Measurements from ENCODE around the gene GNA15. TPM values are rescaled to one million over a fixed set of nuclear protein-coding genes. Genes with fewer than 3 reads are reported as not detected.

The GNA15 gene
- total RNA-seq, 1 donor from 2014 or later = 85.0 TPM

DNA sequence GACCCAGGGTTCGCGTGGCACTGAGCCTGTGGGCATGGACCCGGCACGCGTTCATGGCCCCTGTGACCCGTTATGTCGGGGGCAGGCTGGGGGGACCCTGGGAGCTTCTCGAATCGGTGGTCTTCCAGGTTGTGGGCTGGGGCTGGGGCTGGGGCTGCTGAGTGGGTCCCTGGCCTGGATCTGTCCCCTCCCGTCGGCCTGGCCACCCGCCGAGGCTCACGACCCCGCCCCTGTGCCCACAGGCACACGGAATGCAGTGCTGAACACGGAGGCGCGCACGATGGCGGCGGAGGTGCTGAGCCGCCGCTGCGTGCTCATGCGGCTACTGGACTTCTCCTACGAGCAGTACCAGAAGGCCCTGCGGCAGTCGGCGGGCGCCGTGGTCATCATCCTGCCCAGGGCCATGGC is 56.4 kb downstream of the GNA15 start:
- Histone ChIP-seq H3K4me3 (ENCODE audit: low read depth, low read length) (no peak overlapping the region), H3K27me3 (ENCODE audit: control insufficient read depth, insufficient read depth, low read length) (no peaks in the 10 kb centered on the region), H3K36me3 (ENCODE audit: control insufficient read depth, insufficient read depth, low read length) (peaks cover 18% of the 10 kb centered on the region)
- no peak for DNase-seq (ENCODE audit: low read depth)
- no peak for FAIRE-seq
- no peak for TF ChIP-seq CTCF (IDR thresholded peaks at IDR 0.05; ENCODE audit: insufficient read depth, low read length, severe bottlenecking)

- peaks cover 18% of the 10 kb centered on the region for H3K36me3 ChIP-seq (ENCODE audit: control insufficient read depth, insufficient read depth, low read length)
- H3K4me3 ChIP-seq (ENCODE audit: low read depth, low read length) = no peak overlapping the region
- no peak for TF ChIP-seq CTCF (IDR thresholded peaks at IDR 0.05; ENCODE audit: insufficient read depth, low read length, severe bottlenecking)
- no peak for FAIRE-seq
- H3K27me3 ChIP-seq (ENCODE audit: control insufficient read depth, insufficient read depth, low read length) = no peaks in the 10 kb centered on the region
- no peak for DNase-seq (ENCODE audit: low read depth)
Measured at GRCh38 chr19:3192684-3193083, 56.9 kb downstream of the GNA15 start.

DNA sequence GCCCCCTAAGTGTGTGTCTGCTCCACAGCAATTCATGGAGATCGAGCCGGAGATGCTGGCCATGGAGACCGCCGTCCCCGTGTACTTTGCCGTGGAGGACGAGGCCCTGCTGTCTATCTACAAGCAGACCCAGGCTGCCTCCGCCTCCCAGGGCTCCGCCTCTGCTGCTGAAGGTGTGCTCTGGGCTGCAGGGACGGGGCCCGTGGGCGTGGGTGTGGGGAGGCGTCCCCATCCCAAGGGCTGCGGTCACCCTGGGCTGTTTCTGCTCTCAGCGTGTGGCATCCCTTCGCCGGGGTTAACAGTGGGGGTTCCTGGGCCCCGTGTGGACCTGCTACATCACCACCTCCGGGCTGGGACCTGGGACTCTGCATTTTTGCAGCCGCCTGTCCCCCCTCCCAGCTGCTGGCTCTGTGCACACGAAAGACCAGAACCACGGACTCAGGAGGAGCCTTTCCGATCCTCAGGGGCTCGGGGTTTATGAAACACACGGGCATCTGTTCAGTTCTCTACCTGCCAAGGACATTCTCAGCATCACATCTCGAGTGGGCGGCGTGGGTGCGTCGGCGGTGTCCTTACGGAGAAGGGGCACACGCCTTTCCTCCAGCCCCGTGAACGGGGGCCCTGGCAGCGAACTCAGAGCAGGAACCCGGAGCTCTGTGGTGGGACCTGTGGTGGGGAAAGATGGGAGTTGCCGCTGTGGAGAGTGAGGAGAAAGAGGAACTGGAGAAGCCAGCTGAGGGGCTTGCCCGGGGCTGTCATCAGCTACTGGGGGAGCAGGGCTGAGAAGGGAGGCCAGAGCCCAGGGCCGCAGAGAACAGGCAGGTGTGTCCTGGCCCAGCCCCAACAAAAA is 57.6 kb downstream of the GNA15 start:
- FAIRE-seq = no peak
- no peak overlapping the region for H3K4me3 ChIP-seq (ENCODE audit: low read depth, low read length)
- peaks cover 18% of the 10 kb centered on the region for H3K36me3 ChIP-seq (ENCODE audit: control insufficient read depth, insufficient read depth, low read length)
- no peak for DNase-seq (ENCODE audit: low read depth)
- no peak for TF ChIP-seq CTCF (IDR thresholded peaks at IDR 0.05; ENCODE audit: insufficient read depth, low read length, severe bottlenecking)
- no peaks in the 10 kb centered on the region for H3K27me3 ChIP-seq (ENCODE audit: control insufficient read depth, insufficient read depth, low read length)

DNA sequence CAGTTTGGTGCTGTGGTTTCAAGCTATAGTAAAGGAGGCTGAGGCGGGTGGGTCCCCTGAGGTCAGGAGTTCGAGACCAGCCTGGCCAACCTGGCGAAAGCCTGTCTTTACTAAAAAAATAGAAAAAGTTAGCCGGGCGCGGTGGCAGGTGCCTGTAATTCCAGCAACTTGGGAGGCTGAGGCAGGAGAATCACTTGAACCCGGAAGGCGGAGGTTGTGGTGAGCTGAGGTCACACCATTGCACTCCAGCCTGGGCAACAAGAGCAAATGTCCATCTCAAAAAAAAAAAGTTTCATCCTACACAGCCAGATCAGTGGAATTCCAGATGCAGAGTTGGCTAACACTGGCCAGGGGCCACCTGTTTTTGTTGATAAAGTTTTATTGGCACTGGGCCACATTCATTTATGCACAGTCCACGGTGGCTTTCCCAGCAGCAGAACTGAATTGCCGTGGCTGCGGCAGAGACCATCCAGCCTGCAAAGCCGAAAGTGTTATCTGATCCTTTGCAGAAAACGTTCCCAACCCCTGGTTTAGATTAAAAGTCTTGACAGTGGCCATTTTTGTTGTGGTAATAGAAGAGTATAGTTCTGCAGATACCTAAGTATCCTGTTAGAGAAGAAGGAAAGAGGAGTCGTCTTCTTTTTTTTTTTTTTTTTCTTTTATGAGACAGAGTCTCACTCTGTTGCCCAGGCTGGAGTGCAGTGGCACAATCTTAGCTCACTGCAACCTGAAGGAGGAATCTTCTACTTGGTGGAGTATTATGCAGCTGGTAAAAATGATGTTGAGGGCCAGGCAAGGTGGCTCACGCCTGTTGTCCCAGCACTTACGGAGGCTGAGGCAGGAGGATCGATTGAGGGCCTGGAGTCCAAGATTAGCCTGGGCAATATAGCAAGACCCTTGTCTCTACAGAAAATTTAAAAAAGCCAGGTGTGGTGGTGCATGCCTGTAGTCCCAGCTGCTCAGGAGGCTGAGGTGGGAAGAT is 58.6 kb downstream of the GNA15 start:
- no peak for DNase-seq (ENCODE audit: low read depth)
- Histone ChIP-seq H3K4me3 (ENCODE audit: low read depth, low read length) (no peak overlapping the region), H3K27me3 (ENCODE audit: control insufficient read depth, insufficient read depth, low read length) (no peaks in the 10 kb centered on the region), H3K36me3 (ENCODE audit: control insufficient read depth, insufficient read depth, low read length) (peaks cover 21% of the 10 kb centered on the region)
- no peak for TF ChIP-seq CTCF (IDR thresholded peaks at IDR 0.05; ENCODE audit: insufficient read depth, low read length, severe bottlenecking)
- peak; percentile 47 for FAIRE-seq

DNA sequence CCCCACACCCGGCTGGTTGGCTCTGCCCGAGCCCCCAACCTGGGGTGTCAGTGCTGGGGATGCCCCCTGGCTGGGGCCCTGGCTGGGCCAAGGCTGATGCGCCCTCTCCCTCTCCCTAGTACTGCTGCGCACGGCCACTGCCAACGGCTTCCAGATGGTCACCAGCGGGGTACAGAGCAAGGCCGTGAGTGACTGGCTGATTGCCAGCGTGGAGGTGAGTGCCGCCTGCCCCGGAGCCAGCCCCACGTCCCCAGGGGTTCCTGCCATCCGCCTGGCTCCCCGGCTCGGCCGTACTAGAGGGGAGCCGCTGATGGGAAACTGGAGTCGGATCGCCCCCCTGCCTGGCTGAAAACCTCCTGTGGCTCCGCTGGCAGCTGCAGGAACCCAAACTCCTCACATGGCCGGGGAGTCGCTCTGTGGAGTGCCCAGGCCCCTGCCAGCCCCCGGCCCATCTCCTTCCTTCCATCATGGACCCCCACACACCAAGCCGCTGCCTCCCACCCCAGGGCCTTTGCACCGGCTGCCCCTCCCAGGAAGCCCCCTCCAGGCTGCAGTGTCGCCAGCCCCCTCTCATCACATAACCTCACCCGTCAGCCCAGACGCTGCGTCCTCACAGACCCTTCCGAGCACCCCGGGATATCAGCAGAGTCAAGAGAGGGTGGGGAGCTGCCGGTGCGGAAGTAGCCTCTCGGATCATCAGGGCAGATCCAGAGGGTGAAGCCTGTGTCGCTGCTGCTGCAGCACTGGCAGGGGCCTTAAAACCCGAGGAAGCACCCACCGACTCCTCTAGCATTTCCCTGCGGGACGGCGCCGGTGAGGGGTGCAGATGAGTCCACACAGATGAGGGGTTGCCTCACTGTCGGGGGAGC is 60.5 kb downstream of the GNA15 start:
- Histone ChIP-seq H3K36me3 (ENCODE audit: control insufficient read depth, insufficient read depth, low read length) (peaks cover 21% of the 10 kb centered on the region), H3K27me3 (ENCODE audit: control insufficient read depth, insufficient read depth, low read length) (no peaks in the 10 kb centered on the region), H3K4me3 (ENCODE audit: low read depth, low read length) (no peak overlapping the region)
- no peak for TF ChIP-seq CTCF (IDR thresholded peaks at IDR 0.05; ENCODE audit: insufficient read depth, low read length, severe bottlenecking)
- FAIRE-seq (no peak), DNase-seq (ENCODE audit: low read depth) (no peak)
